Liver (tissue), 9 donors: ENCODE measurements around the gene TBX2. TPM values are rescaled to one million over a fixed set of nuclear protein-coding genes. Genes with fewer than 3 reads are reported as not detected.

Source experiments
- DNase-seq: peaks from one replicate; pipeline ENCODE4 v3.0.0-alpha.2; 2017; ENCODE audit warnings: low spot score
- H3K27ac ChIP-seq, 2 donors: one replicate each; pipeline ENCODE4 v1.7.0; 2013; ENCODE audit warnings: inconsistent platforms in 2 of 2, low read length in 2 of 2, control low read depth in 1 of 2, low read depth in 1 of 2, mild to moderate bottlenecking in 1 of 2
- H3K27me3 ChIP-seq, 4 donors: one replicate each; pipeline versions ENCODE4 v1.6.1 to v1.7.0; 2013; ENCODE audit warnings: low read length in 3 of 4, inconsistent platforms in 1 of 4, mild to moderate bottlenecking in 1 of 4, moderate library complexity in 1 of 4; ENCODE audit not compliant: control insufficient read depth in 4 of 4, insufficient read depth in 4 of 4
- H3K36me3 ChIP-seq, 4 donors: one replicate each; pipeline versions ENCODE4 v1.6.1 to v1.7.0; 2013; ENCODE audit warnings: low read length in 3 of 4, mild to moderate bottlenecking in 3 of 4, low read depth in 1 of 4, moderate library complexity in 1 of 4; ENCODE audit not compliant: control insufficient read depth in 4 of 4, insufficient read depth in 3 of 4
- H3K4me1 ChIP-seq, 4 donors: one replicate each; pipeline versions ENCODE4 v1.6.1 to v1.7.0; 2013; ENCODE audit warnings: low read length in 3 of 4, mild to moderate bottlenecking in 3 of 4, moderate library complexity in 1 of 4; ENCODE audit not compliant: control insufficient read depth in 4 of 4, insufficient read depth in 4 of 4
- H3K4me3 ChIP-seq, 3 donors: one replicate each; pipeline versions ENCODE4 v1.6.1 to v1.7.0; 2013; ENCODE audit warnings: low read length in 3 of 3, control low read depth in 1 of 3, low read depth in 1 of 3, mild to moderate bottlenecking in 1 of 3
- H3K9ac ChIP-seq, 2 donors: one replicate each; pipeline ENCODE4 v1.7.0; 2013; ENCODE audit warnings: low read length in 2 of 2, mild to moderate bottlenecking in 2 of 2, moderate library complexity in 2 of 2, control low read depth in 1 of 2, low read depth in 1 of 2
- H3K9me3 ChIP-seq, 4 donors: one replicate each; pipeline versions ENCODE4 v1.6.1 to v1.7.0; 2013; ENCODE audit warnings: low read length in 3 of 4; ENCODE audit not compliant: control insufficient read depth in 4 of 4
- ATF3 ChIP-seq: IDR thresholded peaks from 2 replicates; pipeline ENCODE4 v1.6.1; 2016; ENCODE audit warnings: antibody characterized with exemption
- CTCF ChIP-seq: fragments of 150-350 bp; IDR thresholded peaks from 2 replicates; pipeline ENCODE4 v1.5.1; 2017; ENCODE audit warnings: improper control_type of control experiment, low read depth, low read length; ENCODE audit not compliant: missing input control
- EGR1 ChIP-seq, 2 donors: IDR thresholded peaks; 2 replicates each; pipeline ENCODE4 v1.6.1; 2016 to 2018; ENCODE audit warnings: antibody characterized with exemption in 2 of 2, low read depth in 2 of 2
- FOXA1 ChIP-seq: IDR thresholded peaks from 2 replicates; pipeline ENCODE4 v1.6.1; 2016; ENCODE audit warnings: antibody characterized with exemption
- FOXA2 ChIP-seq: IDR thresholded peaks from 2 replicates; pipeline ENCODE4 v1.6.1; 2016; ENCODE audit warnings: antibody characterized with exemption
- GABPA ChIP-seq, 2 donors: IDR thresholded peaks in 1 of 2; conservative IDR thresholded peaks in 1 of 2; 2 replicates each; pipeline ENCODE4 v1.6.1; 2016; ENCODE audit warnings: antibody characterized with exemption in 2 of 2, mild to moderate bottlenecking in 1 of 2, moderate library complexity in 1 of 2
- HNF4G ChIP-seq: IDR thresholded peaks from 2 replicates; pipeline ENCODE4 v1.6.1; 2016; ENCODE audit warnings: antibody characterized with exemption
- JUND ChIP-seq, 2 donors: IDR thresholded peaks; 2 replicates each; pipeline ENCODE4 v1.6.1; 2016; ENCODE audit warnings: antibody characterized with exemption in 2 of 2
- MAX ChIP-seq: IDR thresholded peaks from 2 replicates; pipeline ENCODE4 v1.6.1; 2016; ENCODE audit warnings: antibody characterized with exemption
- NR2F2 ChIP-seq: IDR thresholded peaks from 2 replicates; pipeline ENCODE4 v1.6.1; 2016; ENCODE audit warnings: antibody characterized with exemption
- RAD21 ChIP-seq, 2 donors: IDR thresholded peaks; 2 replicates each; pipeline ENCODE4 v1.6.1; 2016; ENCODE audit warnings: antibody characterized with exemption in 2 of 2, mild to moderate bottlenecking in 2 of 2
- REST ChIP-seq: IDR thresholded peaks from 2 replicates; pipeline ENCODE4 v1.6.1; 2016; ENCODE audit warnings: antibody characterized with exemption, mild to moderate bottlenecking
- RXRA ChIP-seq, 2 donors: IDR thresholded peaks; 2 replicates each; pipeline ENCODE4 v1.6.1; 2017 to 2018; ENCODE audit warnings: antibody characterized with exemption in 2 of 2, mild to moderate bottlenecking in 1 of 2
- TAF1 ChIP-seq: conservative IDR thresholded peaks from 2 replicates; pipeline ENCODE4 v1.6.1; 2016; ENCODE audit warnings: antibody characterized with exemption, mild to moderate bottlenecking
- ZBTB33 ChIP-seq: IDR thresholded peaks from 2 replicates; pipeline ENCODE4 v1.6.1; 2016; ENCODE audit warnings: antibody characterized with exemption
- WGBS: extraction: QIAGEN DNeasy Blood & Tissue Kit; methylation state at CpG from one replicate; pipeline ENCODE4 v1.1.7; 2013; 5-methylcytosine and 5-hydroxymethylcytosine counted together
- polyA plus RNA-seq, 2 donors: library from polyadenylated mRNA; stranded (reverse) in 1 of 2; unstranded in 1 of 2; fragments of 200-250 nt in 1 of 2; fragments of >200 nt in 1 of 2; fragmentation: Nextera tagmentation in 1 of 2; extraction: Ambion mirVana in 1 of 2; gene quantifications; one replicate each; pipeline versions ENCODE4 v1.2.1 to v1.2.3, GENCODE V29; 2013 to 2015
- total RNA-seq, 2 donors: library from RNA; depleted of rRNA; stranded (reverse); fragments of >200 nt; gene quantifications; one replicate each; pipeline ENCODE4 v1.2.3, GENCODE V29; 2014
- donor health status: healthy.
- donor health status: healthy.
- donor health status: healthy.
- donor health status: healthy.
- donor health status: healthy.

The TBX2 gene
- total and polyA plus RNA-seq, 4 donors = 0.85 to 3.1 (median 2.5) TPM

GRCh38 chr17:61420052-61420451 lies 20.4 kb downstream of the TBX2 start:
- Histone ChIP-seq H3K27ac (no peak overlapping the region), H3K9me3 (no peaks in the 10 kb centered on the region), H3K9ac (no peak overlapping the region), H3K36me3 (no peaks in the 10 kb centered on the region), H3K4me3 (no peak overlapping the region), H3K4me1 (peaks cover 0 to 8% (median 3%) of the 10 kb centered on the region in 4 donors), H3K27me3 (peaks cover 0 to 5% (median 0%) of the 10 kb centered on the region in 4 donors)
- no peak for DNase-seq
- TF ChIP-seq NR2F2 (no peak), REST (no peak), GABPA (IDR thresholded peaks at IDR 0.05 in 1 of 2, conservative IDR thresholded peaks at IDR 0.05 in 1 of 2) (no peak), RXRA (IDR thresholded peaks at IDR 0.05) (no peak), MAX (no peak), HNF4G (no peak), TAF1 (no peak), RAD21 (IDR thresholded peaks at IDR 0.05) (no peak), EGR1 (IDR thresholded peaks at IDR 0.05; ENCODE audit: low read depth in 2 of 2) (no peak), ZBTB33 (no peak), ATF3 (no peak), FOXA2 (no peak), CTCF (no peak), FOXA1 (no peak)
- WGBS = 77% methylated on average over 4 of the region's 4 CpGs

- H3K9me3 ChIP-seq = no peaks in the 10 kb centered on the region
- no peaks in the 10 kb centered on the region for H3K36me3 ChIP-seq
- H3K4me1 ChIP-seq = peaks cover 0 to 8% (median 3%) of the 10 kb centered on the region in 4 donors
- no peak for TF ChIP-seq NR2F2
- no peak for TF ChIP-seq FOXA1
- TF ChIP-seq JUND (IDR thresholded peaks at IDR 0.05) = no peak
- TF ChIP-seq GABPA (IDR thresholded peaks at IDR 0.05 in 1 of 2, conservative IDR thresholded peaks at IDR 0.05 in 1 of 2) = no peak
- no peak for TF ChIP-seq ZBTB33
- no peak for TF ChIP-seq ATF3
- no peak for TF ChIP-seq EGR1 (IDR thresholded peaks at IDR 0.05; ENCODE audit: low read depth in 2 of 2)
- WGBS = 80% methylated on average over 4 of the region's 4 CpGs
- H3K9ac ChIP-seq = no peak overlapping the region
- no peak overlapping the region for H3K4me3 ChIP-seq
- H3K27me3 ChIP-seq = peaks cover 0 to 5% (median 0%) of the 10 kb centered on the region in 4 donors
- no peak overlapping the region for H3K27ac ChIP-seq
- no peak for DNase-seq
Measured at GRCh38 chr17:61420745-61421398, 21.2 kb downstream of the TBX2 start.
